Endometrial microvascular endothelial cells (primary cell): ENCODE data around the gene LAMA2. TPM values are rescaled to one million over a fixed set of nuclear protein-coding genes. Genes with fewer than 3 reads are reported as not detected.

Source experiments
- in situ Hi-C: cut with HindIII; loops from 2 replicates; pipeline ENCODE4 v1.10.0; 2017; ENCODE audit warnings: low sequenced_read_pairs, low pct_unique_long_range_greater_than_20kb; ENCODE audit errors: inconsistent ontology term
- total RNA-seq: library from RNA; depleted of rRNA; stranded (reverse); fragments of >200 nt; gene quantifications from one replicate; pipeline ENCODE4 v1.2.3, GENCODE V29; 2015; ENCODE audit errors: inconsistent ontology term

The LAMA2 gene
- total RNA-seq, 1 donor from 2014 or later: 0.19 TPM

GRCh38 chr6:129188306-129188705 lies 305.4 kb downstream of the LAMA2 start:
- in situ Hi-C loops: no loop called here

GRCh38 chr6:129188795-129189194 lies 305.9 kb downstream of the LAMA2 start:
- in situ Hi-C loops: no loop called here

- in situ Hi-C loops: no loop called here
These were observed 306.3 kb downstream of the LAMA2 start for GRCh38 chr6:129189266-129189665.

- in situ Hi-C loops: no loop called here
These were observed 308.3 kb downstream of the LAMA2 start for GRCh38 chr6:129191235-129191634.

DNA sequence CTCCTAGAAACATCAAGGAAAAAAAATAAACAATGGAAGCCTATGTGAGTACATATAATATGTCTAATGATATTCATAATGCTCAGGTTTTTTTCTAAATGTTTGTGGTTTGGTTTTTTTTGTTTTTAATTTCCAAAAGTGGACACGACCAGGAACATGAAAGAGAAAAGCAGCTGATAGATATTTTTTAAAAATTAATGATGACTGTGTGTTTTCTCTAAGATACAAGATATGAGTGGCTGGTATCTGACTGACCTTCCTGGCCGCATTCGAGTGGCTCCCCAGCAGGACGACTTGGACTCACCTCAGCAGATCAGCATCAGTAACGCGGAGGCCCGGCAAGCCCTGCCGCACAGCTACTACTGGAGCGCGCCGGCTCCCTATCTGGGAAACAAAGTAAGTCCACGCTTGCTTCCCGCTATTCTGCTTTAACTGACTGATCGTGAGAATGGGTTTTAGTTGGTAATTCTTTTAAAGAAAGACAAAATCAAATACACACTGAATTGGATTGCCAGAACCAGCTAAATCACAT lies 309.6 kb downstream of the LAMA2 start:
- in situ Hi-C loops: no loop called here

DNA sequence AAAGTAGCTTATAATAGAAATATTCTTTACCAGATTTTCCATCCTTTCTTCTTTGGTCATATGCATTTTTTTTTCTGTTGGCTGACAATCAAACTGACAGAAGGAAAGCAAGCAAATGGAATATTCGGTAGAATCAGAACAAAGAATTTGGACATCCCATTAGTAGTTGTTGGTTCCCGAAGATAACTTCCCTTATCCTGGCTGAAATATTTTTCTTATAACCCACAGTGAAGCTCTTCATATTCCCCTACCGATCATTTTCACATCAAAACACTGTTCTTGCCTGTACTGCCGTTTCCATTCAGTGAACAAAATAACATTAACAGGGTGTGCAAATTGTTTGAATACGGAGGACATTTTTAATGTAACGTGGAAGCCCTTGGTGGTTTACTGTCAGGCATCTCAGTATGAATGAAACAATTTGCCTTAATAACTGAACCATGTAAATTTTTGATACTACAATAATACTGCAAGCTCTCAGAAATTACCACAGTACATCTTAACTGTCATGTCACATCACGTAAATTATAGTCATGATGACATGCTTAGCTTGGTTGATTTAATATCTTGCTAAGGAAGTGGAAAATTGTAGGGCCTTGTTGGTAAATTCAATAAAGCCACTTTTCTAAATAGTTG lies 311.5 kb downstream of the LAMA2 start:
- in situ Hi-C loops: no loop called here

GRCh38 chr6:129195161-129195560 lies 312.2 kb downstream of the LAMA2 start:
- in situ Hi-C loops: no loop called here

- in situ Hi-C loops: no loop called here
These were observed 312.7 kb downstream of the LAMA2 start for GRCh38 chr6:129195643-129196042.

- in situ Hi-C loops: no loop called here
These were observed 314.2 kb downstream of the LAMA2 start for GRCh38 chr6:129197154-129197553.

GRCh38 chr6:129200151-129200550 lies 317.2 kb downstream of the LAMA2 start:
- in situ Hi-C loops: no loop called here

DNA sequence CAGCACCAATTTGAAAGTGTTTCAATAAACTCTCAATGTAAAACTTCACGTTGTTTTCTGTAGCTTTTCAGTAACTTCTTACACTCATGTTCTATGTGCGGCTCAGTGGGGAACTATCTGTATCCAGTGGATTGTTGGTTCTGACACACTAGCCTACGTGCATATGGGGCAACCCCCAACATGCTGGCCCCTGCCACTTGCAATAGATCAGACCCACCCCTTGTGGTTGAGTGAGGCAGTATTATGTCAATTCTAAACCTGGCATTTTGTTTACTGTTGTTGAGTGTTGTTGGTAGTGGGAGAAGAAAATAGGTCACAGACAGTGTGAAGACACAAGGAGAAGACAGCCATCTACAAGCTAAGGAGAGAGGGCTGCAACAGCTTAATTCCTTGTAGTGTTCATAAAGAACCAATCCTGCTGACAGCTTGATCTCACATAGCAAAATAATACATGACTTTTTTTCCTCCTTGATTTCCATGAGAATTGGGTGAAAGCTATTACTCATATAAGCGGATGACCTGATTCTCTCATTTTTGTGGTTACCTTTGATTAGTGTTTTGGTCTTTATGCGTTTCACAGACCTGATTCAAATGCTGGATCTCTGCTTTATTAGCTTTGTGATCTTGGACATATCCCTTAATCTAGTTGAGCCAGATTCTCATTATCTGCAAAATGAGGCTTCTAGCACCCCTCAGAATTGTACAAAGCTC lies 320.4 kb downstream of the LAMA2 start:
- in situ Hi-C loops: no loop called here

- in situ Hi-C loops: no loop called here
These were observed 323.9 kb downstream of the LAMA2 start for GRCh38 chr6:129206821-129207220.

DNA sequence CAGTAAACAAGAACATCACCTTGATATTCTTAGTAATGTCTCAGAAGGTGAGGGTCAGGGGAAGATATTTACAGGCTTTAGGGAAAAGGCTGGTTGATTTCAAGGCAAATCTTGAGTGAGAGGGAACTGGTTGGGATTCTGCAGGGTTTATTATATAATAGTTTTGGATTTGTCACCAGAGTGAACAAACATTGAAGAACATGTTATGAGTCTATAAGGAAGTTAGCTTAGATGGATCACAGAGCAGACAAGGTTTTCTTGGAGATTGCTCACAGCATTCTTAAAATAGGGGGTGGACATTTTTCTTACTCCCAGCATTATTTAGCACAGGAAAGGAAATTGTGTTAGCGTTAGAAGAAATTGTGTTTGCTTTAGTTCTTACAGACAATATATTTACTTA lies 324.9 kb downstream of the LAMA2 start:
- in situ Hi-C loops: no loop called here

- in situ Hi-C loops: no loop called here
These were observed 325.6 kb downstream of the LAMA2 start for GRCh38 chr6:129208415-129209034.

GRCh38 chr6:129209355-129209754 lies 326.4 kb downstream of the LAMA2 start:
- in situ Hi-C loops: no loop called here

GRCh38 chr6:129210684-129211083 lies 327.7 kb downstream of the LAMA2 start:
- in situ Hi-C loops: no loop called here

DNA sequence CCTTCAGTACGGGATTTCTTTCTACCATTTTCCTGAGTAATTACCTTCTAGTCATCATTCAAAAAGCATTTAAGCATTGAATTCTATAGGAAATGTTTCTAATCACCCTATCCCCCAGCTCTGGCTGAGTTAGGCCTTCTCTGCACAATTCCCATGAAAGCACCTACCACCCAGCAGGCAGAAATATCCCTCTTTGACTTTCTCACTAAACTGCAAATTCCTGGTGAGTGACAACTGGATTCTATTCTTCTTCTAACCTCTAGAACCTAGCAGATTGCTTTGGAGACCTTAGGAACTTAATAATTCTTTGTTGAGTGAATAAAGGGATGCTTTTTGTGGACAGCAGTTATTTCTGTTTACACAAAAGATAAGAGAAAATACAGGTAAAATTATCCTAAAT lies 328.7 kb downstream of the LAMA2 start:
- in situ Hi-C loops: no loop called here

DNA sequence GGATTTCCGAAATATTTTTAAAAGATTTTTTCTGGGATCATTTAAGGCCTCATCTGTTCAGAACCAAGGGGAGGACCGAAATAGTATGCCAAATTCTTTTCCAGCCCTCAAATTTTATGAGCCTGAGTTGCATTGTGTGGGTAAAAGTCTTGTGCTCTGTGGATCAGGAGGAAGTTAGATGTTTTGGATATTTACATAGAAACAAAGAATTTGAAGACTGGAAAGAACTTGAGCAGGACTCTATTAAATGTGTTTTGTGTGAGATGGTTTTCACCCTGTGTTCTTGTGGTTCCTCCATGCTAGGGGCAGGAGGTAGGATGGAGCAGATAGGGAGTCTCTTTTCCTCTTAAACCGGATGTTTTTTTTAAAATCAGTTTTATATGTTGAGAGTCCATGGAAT lies 329.1 kb downstream of the LAMA2 start:
- in situ Hi-C loops: no loop called here

DNA sequence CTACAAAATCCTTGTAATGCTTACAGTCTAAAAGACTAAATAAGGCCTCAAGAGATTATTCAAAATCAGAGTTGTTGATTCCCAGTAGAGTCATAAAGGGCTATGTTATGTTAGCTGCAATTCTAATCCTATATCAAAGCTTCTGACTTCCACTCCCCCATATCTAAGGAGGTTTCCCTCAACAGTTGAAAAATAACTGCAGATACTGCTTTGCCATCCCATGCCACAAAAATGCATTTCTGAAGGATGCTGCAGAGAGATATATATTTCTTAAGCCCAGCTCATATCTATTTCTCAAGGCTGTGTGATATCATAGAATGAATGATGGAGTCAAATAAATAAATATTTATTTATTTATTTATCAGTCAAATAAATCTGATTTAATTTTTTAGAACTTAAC lies 332.3 kb downstream of the LAMA2 start:
- in situ Hi-C loops: no loop called here

DNA sequence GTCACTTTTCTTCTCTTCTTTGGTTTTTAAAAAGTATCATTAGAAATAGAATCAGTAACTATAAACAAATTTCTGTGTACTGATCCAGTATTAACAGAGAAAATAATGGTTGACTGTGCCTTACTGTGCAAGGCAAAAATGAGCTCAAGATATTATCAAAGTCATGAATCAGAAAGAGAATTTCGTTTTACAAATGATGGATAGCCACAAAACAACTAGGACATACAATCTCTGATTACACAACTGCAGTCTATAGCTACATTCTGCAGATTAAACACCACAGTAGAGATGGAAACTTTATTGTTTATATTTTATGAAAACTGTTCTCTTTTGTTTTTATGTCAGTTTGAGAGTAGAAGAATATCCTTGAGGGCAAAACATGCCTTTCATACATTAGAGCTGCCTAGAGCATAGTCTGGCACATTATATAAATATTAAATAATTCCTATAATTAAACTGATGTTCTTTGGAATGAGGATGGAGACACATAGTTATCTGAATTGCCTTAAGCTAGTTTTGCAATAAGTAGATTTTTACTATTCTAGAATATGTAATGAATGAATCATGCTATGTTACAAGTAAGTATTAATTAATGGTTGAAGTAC lies 333.1 kb downstream of the LAMA2 start:
- in situ Hi-C loops: no loop called here
